ENCODE results near the gene GTF3A. TPM values are rescaled to one million over a fixed set of nuclear protein-coding genes. Genes with fewer than 3 reads are reported as not detected.

Gene GTF3A
- total and polyA plus RNA-seq, 2 donors (not counting 3 experiments of a cell fraction or from before 2014, with no cell fraction given): 37.9 to 73.3 TPM

DNA sequence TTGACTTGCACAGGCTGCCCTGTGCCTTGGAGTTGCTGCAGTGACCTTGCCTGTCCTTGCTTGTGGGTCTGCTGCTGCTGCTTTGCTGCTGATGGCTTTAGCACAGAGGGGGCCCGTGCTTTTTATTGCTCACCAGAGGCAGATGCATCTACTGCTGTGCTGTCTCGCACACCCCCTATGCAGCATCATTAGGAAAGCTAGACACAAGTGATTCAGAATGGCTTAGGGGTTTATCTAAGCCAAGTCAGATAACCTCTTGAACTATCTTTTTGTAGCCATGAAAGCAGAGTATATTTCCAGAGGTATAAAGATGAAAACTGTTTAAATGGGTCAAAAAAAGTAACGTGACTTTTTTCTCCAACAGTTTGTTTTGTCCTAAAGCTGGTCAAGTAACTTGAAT lies 7.8 kb downstream of the GTF3A start:
- POLR2A ChIA-PET: no interaction called here
- Histone ChIP-seq H3K9me1 (replicated peaks; ENCODE audit: control insufficient read depth, extremely low read depth, insufficient read depth, low read length) (no peaks in the 10 kb centered on the region), H3K36me3 (ENCODE audit: control insufficient read depth in 2 of 2, extremely low read depth in 1 of 2, insufficient read depth in 2 of 2, low read length in 2 of 2) (peaks cover 11 to 34% of the 10 kb centered on the region in 2 experiments), H3K9me3 (replicated peaks; ENCODE audit: control insufficient read depth, insufficient read depth, low read length) (no peaks in the 10 kb centered on the region), H3K79me2 (ENCODE audit: control insufficient read depth, insufficient read depth, low read length) (peaks cover under 1% of the 10 kb centered on the region), H4K20me1 (replicated peaks; ENCODE audit: control insufficient read depth, extremely low read depth, insufficient read depth, low read length) (no peaks in the 10 kb centered on the region), H3K27me3 (ENCODE audit: control insufficient read depth in 2 of 2, insufficient read depth in 2 of 2, low read length in 2 of 2) (no peaks in the 10 kb centered on the region), H3K4me1 (ENCODE audit: control insufficient read depth, extremely low read depth, insufficient read depth, low read length) (no peaks in the 10 kb centered on the region), H2AFZ (ENCODE audit: low read depth, low read length) (no peak overlapping the region), H3K27ac (ENCODE audit: insufficient read depth, low read depth, low read length) (no peak overlapping the region), H3K9ac (replicated peaks; ENCODE audit: extremely low read depth, insufficient read depth, low read length) (no peak overlapping the region), H3K4me3 (replicated peaks in 1 of 3; ENCODE audit: insufficient read depth in 1 of 3, low read depth in 1 of 3, low read length in 3 of 3) (no peak overlapping the region), H3K4me2 (ENCODE audit: insufficient read depth, low read length) (no peak overlapping the region)
- intact Hi-C loops (cut with micrococcal nuclease) (no loop called here), dilution Hi-C loops (cut with MboI; ENCODE audit: extremely low pct_ligation_motif_present, low sequenced_read_pairs) (no loop called here)
- no TSS peak for BruUV-seq (replicated peaks)
- DNase-seq (ENCODE audit: low read depth, low spot score) (no peak), FAIRE-seq (no peak)
- CTCF ChIA-PET: no interaction called here
- TF ChIP-seq, protein P1, sequence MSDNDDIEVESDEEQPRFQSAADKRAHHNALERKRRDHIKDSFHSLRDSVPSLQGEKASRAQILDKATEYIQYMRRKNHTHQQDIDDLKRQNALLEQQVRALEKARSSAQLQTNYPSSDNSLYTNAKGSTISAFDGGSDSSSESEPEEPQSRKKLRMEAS (IDR thresholded peaks at IDR 0.05; ENCODE audit: insufficient read depth, insufficient read length): no peak
- TF ChIP-seq, protein P2, sequence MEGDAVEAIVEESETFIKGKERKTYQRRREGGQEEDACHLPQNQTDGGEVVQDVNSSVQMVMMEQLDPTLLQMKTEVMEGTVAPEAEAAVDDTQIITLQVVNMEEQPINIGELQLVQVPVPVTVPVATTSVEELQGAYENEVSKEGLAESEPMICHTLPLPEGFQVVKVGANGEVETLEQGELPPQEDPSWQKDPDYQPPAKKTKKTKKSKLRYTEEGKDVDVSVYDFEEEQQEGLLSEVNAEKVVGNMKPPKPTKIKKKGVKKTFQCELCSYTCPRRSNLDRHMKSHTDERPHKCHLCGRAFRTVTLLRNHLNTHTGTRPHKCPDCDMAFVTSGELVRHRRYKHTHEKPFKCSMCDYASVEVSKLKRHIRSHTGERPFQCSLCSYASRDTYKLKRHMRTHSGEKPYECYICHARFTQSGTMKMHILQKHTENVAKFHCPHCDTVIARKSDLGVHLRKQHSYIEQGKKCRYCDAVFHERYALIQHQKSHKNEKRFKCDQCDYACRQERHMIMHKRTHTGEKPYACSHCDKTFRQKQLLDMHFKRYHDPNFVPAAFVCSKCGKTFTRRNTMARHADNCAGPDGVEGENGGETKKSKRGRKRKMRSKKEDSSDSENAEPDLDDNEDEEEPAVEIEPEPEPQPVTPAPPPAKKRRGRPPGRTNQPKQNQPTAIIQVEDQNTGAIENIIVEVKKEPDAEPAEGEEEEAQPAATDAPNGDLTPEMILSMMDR (IDR thresholded peaks at IDR 0.05; ENCODE audit: extremely low read depth in 1 of 2, insufficient read depth in 1 of 2, low read depth in 1 of 2, low read length in 2 of 2): no peak
- TF ChIP-seq EZH2 (IDR thresholded peaks at IDR 0.05; ENCODE audit: borderline replicate concordance, low read depth, low read length, severe bottlenecking) (no peak), POLR2A (IDR thresholded peaks at IDR 0.05; ENCODE audit: low read depth, low read length) (no peak), MYC (IDR thresholded peaks at IDR 0.05; ENCODE audit: low read depth, low read length) (no peak), GATA2 (IDR thresholded peaks at IDR 0.05; ENCODE audit: insufficient read depth, insufficient read length, low read depth, low read length) (no peak), POLR2AphosphoS5 (IDR thresholded peaks at IDR 0.05; ENCODE audit: insufficient read depth, low read depth, low read length) (no peak), JUN (IDR thresholded peaks at IDR 0.05; ENCODE audit: borderline replicate concordance, insufficient read depth, insufficient read length, low read depth) (no peak), FOS (IDR thresholded peaks at IDR 0.05; ENCODE audit: borderline replicate concordance, insufficient read depth, low read length) (no peak)
